ENCODE measurements around the gene KPNB1.
A peak's percentile ranks its signal among the peaks of the same experiment; 100 is the strongest.

The KPNB1 gene

DNA sequence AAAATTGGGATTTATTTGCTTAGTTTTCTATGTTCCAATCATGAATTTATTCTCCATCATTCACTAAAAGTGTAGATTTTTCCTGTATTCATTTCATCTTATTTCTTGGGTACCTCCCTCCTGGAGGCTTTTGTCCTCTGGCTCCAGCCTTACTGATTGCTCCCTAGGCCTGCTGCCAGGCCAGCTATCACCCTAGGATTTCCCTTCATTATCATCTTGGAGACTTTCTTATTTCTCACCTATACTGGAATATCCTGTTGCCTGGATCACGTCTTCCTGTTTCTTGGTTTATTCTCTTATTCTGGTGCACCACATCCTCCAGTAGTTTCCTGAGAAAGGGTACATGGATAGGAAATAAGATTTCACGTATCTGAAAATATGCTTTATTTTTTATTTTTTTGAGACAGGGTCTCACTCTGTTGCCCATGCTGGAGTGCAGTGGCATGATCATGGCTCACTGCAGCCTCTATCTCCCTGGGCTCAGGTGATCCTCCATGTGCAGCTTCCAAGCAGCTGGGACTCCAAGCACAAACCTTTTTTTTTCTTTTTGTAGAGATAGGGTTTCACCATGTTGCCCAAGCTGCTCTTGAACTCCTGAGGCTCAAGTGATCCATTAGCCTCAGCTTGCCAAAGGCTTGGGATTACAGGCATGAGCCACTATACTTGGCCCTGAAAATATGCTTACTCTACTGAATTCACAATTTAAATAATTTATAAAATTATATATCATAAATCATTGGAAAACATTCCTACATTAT, 13.3 kb upstream of the KPNB1 start:
- no peak for DNase-seq (ENCODE audit: low read depth in 2 of 2)

DNA sequence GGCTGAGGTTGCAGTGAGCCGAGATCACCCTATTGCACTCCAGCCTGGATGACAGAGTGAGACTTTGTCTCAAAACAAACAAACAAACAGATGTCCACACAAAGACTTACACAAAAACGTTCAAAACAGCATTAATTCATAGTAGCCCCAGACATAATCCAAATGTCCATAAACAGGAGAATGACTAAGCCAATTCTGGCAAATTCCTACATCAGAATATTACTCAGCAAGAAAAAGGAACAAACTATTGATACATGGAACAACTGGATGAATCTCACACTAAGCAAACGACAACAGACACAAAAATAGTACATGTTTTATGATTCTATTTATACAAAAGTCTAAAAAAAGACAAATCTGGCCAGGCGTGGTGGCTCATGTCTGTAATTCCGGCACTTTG, 10.8 kb upstream of the KPNB1 start:
- DNase-seq (ENCODE audit: low read depth in 2 of 2), result no peak

DNA sequence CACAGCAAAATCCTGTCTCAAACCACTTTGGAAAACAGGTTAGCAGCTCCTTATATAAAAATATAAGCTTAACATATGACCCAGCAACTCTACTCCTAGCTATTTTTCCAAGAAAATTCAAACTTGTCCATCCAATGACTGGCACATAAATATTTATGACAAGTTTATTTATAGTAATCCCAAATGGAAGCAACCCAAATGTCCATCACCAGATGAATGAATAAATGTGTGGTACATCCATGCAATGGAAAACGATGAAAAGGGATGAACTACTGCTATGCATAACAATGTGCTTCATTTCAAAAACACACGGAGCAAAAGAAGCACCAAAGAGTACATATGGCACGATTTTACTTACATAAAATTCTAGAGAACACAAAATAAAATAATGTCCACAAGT, 9.6 kb upstream of the KPNB1 start:
- DNase-seq (ENCODE audit: low read depth in 2 of 2), result no peak

DNA sequence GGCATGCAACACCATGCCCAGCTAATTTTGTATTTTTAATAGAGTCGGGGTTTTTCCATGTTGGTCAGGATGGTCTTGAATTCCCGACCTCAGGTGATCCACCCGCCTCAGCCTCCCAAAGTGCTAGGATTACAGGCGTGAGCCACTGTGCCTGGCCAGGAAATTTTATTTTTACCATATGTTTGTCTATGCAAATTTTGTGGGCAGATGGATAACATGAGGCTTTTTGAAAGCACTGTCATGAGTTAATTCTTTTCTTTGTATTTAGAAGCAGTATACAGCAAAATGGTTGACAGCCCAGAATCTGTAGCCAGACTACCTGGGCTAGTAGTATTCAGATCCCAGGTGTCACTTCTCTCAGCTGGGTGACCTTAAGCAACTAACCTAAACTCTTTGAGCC, 8.5 kb upstream of the KPNB1 start:
- DNase-seq (ENCODE audit: low read depth in 2 of 2), result no peak

GRCh38 chr17:47643116-47643515, 6.6 kb upstream of the KPNB1 start:
- no peak for DNase-seq (ENCODE audit: low read depth in 2 of 2)

- DNase-seq (ENCODE audit: low read depth in 2 of 2), result no peak
Observed at GRCh38 chr17:47644324-47644723, 5.4 kb upstream of the KPNB1 start.

- DNase-seq (ENCODE audit: low read depth in 2 of 2), result peak; percentile 29 to 35
Observed at GRCh38 chr17:47649972-47650524, 329 bp downstream of the KPNB1 start.

DNA sequence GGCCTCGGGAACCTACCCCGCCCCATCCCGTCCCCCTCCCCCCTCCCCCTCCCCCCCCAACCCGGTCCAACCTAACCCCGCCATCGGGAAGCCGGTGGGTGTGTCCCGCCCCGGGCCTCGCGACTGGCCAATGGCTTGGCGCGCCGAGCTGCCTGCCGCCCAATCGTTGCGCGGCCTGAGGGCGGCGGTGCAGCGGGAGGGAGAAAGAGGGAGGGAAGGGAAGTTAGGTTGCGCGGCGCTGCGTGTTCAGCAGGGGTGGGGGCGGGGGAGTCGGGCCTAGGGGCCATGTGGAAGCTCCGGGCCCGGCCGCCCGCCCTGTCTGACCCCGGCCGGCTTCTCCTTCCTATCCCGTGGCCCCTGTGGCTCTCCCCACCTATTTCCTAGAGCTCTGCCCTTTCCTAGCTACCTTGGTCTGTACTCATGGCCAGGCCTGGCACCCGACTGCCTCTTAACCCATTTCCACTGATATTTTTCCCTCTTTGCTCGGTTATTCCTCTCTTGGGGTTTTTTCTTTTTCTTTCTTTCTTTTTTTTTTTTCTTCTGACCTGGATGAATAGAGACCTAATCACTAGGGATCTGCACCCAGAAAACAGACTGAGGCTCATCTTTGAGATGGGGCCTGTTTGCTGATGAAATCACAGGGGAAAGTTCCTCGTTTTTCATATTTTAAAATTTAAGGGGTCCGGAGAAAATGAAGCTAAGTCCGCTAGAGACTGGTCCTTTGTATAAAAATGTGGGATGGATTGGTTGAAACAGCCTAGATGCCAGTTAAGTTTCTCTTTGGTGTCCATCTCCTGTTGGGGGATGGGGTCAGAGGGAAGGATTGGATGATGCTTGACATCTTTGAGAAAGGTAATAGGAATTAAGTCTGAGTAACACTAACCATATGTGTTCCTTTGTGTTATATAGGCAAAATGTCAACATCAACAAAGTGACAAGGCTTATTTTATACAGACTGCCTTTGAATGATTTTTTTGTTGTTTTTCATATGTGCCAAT, 1.1 kb downstream of the KPNB1 start:
- peak; percentile 89 to 91 for DNase-seq (ENCODE audit: low read depth in 2 of 2)

- no peak for DNase-seq (ENCODE audit: low read depth in 2 of 2)
Observed at GRCh38 chr17:47651704-47652103, 2.0 kb downstream of the KPNB1 start.

DNA sequence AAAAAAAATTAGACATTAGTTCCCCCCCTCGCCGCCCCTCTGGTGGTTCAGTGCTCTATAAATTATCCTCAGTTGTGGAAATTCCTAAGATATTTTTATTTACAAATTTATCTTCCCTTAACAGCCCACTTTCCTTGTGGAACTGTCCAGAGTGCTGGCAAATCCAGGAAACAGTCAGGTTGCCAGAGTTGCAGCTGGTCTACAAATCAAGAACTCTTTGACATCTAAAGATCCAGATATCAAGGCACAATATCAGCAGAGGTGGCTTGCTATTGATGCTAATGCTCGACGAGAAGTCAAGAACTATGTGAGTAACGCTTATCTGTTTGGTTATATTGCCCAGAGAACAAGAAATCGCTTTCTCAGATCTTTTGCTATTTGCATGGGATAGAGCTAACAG, 2.9 kb downstream of the KPNB1 start:
- DNase-seq (ENCODE audit: low read depth in 2 of 2), result no peak

- no peak for DNase-seq (ENCODE audit: low read depth in 2 of 2)
Observed at GRCh38 chr17:47653442-47653841, 3.7 kb downstream of the KPNB1 start.

DNA sequence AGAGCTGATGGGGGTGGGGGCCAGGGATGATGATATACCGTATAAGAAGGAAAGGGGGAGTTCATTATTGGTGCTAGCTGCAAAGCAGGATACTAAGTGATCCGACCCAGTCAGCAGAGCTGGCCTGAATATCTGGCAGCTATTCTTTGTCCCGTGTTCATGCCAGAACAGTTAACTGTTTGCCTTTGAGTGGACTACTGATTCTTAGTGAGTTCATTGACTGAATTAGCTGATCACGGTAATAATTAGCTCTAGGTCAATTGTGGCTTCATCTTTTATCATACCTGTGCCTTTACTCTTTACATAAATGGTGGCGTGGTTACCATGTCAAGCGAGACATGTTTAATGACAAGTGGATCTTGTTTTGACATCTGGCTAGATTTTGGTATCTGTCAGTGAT, 5.3 kb downstream of the KPNB1 start:
- DNase-seq (ENCODE audit: low read depth in 2 of 2), result no peak

DNA sequence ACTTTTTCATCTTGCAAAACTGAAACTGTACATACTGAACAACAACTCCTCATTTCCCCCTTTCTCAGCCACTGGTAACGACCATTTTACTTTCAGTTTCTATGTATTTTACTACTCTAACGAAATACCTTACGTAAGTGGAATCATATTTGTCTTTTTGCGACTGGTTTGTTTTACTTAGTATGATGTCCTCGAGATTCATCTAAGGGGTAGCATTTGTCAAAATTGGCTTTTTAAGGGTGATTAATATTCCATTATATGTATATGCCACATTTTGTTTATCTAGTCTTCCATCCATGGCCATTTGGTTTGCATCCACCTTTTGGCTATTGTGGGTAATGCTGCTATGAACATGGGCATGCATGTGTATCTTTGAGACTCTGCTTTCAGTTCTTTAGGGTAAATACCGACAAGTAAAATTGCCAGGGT, 10.4 kb downstream of the KPNB1 start:
- DNase-seq (ENCODE audit: low read depth in 2 of 2), result no peak

- DNase-seq (ENCODE audit: low read depth in 2 of 2), result peak; percentile 25 to 55
Observed at GRCh38 chr17:47663912-47664623, 14.3 kb downstream of the KPNB1 start.

GRCh38 chr17:47664624-47664941, 14.9 kb downstream of the KPNB1 start:
- DNase-seq (ENCODE audit: low read depth in 2 of 2), result no peak

- no peak for DNase-seq (ENCODE audit: low read depth in 2 of 2)
Observed at GRCh38 chr17:47665655-47666054, 15.9 kb downstream of the KPNB1 start.

DNA sequence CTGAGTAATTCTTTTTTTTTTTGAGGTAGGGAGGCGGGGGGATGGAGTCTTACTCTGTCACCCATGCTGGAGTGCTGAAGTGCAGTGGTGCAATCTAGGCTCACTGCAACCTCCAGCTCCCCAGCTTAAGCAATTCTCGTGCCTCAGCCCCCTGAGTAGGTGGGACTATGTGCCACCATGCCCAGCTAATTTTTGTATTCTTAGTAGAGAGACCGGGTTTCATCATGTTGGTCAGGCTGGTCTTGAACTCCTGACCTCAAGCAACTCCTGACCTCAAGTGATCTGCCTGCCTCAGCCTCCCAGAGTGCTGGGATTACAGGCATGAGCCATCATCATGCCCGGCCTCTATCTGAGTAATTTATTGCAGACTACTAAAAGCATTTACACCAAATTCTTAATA, 19.4 kb downstream of the KPNB1 start:
- DNase-seq (ENCODE audit: low read depth in 2 of 2), result no peak

DNA sequence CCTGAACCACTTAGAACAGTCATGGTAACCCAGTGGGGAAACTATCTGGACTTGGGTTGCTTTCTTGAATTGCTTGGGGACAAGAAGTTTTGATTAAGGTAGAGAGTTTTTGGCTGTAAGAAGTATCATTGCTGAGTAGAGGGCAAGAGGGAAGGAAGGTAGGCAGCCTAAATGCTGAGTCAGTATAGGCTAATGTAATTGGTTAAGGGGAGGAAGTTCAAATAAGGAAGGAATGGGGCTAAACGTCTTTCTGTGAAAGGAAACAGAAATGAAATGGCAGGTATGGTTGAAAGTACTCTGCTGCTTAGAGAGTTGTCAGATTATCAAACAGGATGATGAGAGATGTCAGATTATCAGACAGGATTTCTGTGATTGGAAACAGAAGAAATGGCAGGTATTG, 20.3 kb downstream of the KPNB1 start:
- no peak for DNase-seq (ENCODE audit: low read depth in 2 of 2)

- no peak for DNase-seq (ENCODE audit: low read depth in 2 of 2)
Observed at GRCh38 chr17:47674499-47674898, 24.8 kb downstream of the KPNB1 start.

- DNase-seq (ENCODE audit: low read depth in 2 of 2), result no peak
Observed at GRCh38 chr17:47675380-47676198, 25.9 kb downstream of the KPNB1 start.

DNA sequence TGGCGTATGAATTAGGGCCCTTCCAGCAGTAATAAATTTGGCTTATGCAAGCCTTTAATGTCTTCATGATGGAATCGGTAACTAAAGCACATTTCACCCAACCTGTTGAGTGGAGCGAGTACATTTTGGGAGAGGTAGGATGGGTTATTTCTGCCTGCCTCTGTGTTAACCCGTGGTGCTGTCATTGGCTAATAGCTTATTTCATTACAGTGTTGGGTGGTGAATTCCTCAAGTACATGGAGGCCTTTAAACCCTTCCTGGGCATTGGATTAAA, 26.4 kb downstream of the KPNB1 start:
- DNase-seq (ENCODE audit: low read depth in 2 of 2), result no peak

Data from activated CD4-positive, alpha-beta T cell treated with anti-CD3 and anti-CD28 coated beads for 24 hours (primary cell).